GM04503 (cell line): ENCODE results near the gene METTL3.

Experiments used
- DNase-seq: peaks from one replicate; pipeline ENCODE4 v3.0.0-alpha.2; 2012; ENCODE audit warnings: low read depth

The METTL3 gene

GRCh38 chr14:21476523-21476924 lies 34.6 kb downstream of the METTL3 start:
- no peak for DNase-seq

- no peak for DNase-seq
Measured at GRCh38 chr14:21475767-21476522, 35.2 kb downstream of the METTL3 start.

GRCh38 chr14:21467616-21468015 lies 43.5 kb downstream of the METTL3 start:
- DNase-seq, result peak; percentile 46

GRCh38 chr14:21455912-21456667 lies 55.0 kb downstream of the METTL3 start, which contains the start of gene CHD8:
TSS of gene CHD8 (minus strand) at chr14:21456123. CDS start at chr14:21431643, 24,480 bp downstream.
- peak; percentile 96 for DNase-seq

GRCh38 chr14:21455592-21455911 lies 55.6 kb downstream of the METTL3 start:
- no peak for DNase-seq

GRCh38 chr14:21454843-21455544 lies 56.1 kb downstream of the METTL3 start:
- no peak for DNase-seq

GRCh38 chr14:21449899-21450216 lies 61.3 kb downstream of the METTL3 start:
- DNase-seq, result no peak
